Spinal cord (tissue), 10 donors: ENCODE results near the gene ODR4. TPM values are rescaled to one million over a fixed set of nuclear protein-coding genes. Genes with fewer than 3 reads are reported as not detected.
A peak's percentile ranks its signal among the peaks of the same experiment; 100 is the strongest.
"Not testable (repeated sequence)": the region's sequence is repeated elsewhere in the genome, so short reads cannot be mapped to it uniquely, and the experiment has no call there.

Source experiments
- DNase-seq, 6 donors: peaks; one replicate each; pipeline versions ENCODE4 v3.0.0 to v3.0.0-alpha.2; 2013 to 2015; ENCODE audit warnings: low spot score in 6 of 6, low read depth in 4 of 6
- H3K27ac ChIP-seq: one replicate; pipeline ENCODE4 v1.5.1; 2013; ENCODE audit warnings: low read depth, low read length, control low read depth
- H3K27me3 ChIP-seq: one replicate; pipeline ENCODE4 v1.6.1; 2013; ENCODE audit warnings: low read length; ENCODE audit not compliant: control insufficient read depth, insufficient read depth
- H3K36me3 ChIP-seq: one replicate; pipeline ENCODE4 v1.6.1; 2013; ENCODE audit warnings: low read length; ENCODE audit not compliant: control insufficient read depth, insufficient read depth
- H3K4me1 ChIP-seq: one replicate; pipeline ENCODE4 v1.6.1; 2013; ENCODE audit warnings: low read length; ENCODE audit not compliant: control insufficient read depth, insufficient read depth
- H3K4me3 ChIP-seq: one replicate; pipeline ENCODE4 v1.5.1; 2013; ENCODE audit warnings: low read depth, low read length, control low read depth
- H3K9me3 ChIP-seq: one replicate; pipeline ENCODE4 v1.6.1; 2013; ENCODE audit warnings: low read length; ENCODE audit not compliant: control insufficient read depth, insufficient read depth
- WGBS: methylation state at CpG from one replicate; pipeline ENCODE4 v1.1.5; 2013; ENCODE audit warnings: missing lambda C conversion rate; ENCODE audit not compliant: insufficient coverage; 5-methylcytosine and 5-hydroxymethylcytosine counted together
- long read RNA-seq, 4 donors: transcript quantifications; one replicate each; lab custom pipeline, GENCODE V29; 2026
- polyA plus RNA-seq, 2 donors: library from polyadenylated mRNA; unstranded; fragments of 120-200 nt; gene quantifications; one replicate each; pipeline ENCODE4 v1.2.1, GENCODE V29; 2013; ENCODE audit not compliant: insufficient read length in 2 of 2
- total RNA-seq, 2 donors: library from RNA; depleted of rRNA in 1 of 2; stranded (reverse); fragments of 120-200 nt in 1 of 2; fragments of >200 nt in 1 of 2; gene quantifications; one replicate each; pipeline versions ENCODE4 v1.2.3 to v1.2.4, GENCODE V29; 2013 to 2014
- donor health status: healthy.

The ODR4 gene
- total RNA-seq: 10 to 100 TPM; 35.7 to 55.3 TPM
- 10 to 100 TPM; 20.1 to 20.3 TPM for polyA plus RNA-seq
- long read RNA-seq, donor 1, partial matches to known transcripts: 0 of 2 reads
- long read RNA-seq, donor 1, other reads (novel, unspliced or antisense): 0 of 2 reads
- long read RNA-seq, donor 2, partial matches to known transcripts: 0 of 1 reads
- long read RNA-seq, donor 2, other reads (novel, unspliced or antisense): 0 of 1 reads
- long read RNA-seq, donor 3: 0 reads
- long read RNA-seq, donor 4, partial matches to known transcripts: 0 of 1 reads
- long read RNA-seq, donor 4, other reads (novel, unspliced or antisense): 0 of 1 reads

DNA sequence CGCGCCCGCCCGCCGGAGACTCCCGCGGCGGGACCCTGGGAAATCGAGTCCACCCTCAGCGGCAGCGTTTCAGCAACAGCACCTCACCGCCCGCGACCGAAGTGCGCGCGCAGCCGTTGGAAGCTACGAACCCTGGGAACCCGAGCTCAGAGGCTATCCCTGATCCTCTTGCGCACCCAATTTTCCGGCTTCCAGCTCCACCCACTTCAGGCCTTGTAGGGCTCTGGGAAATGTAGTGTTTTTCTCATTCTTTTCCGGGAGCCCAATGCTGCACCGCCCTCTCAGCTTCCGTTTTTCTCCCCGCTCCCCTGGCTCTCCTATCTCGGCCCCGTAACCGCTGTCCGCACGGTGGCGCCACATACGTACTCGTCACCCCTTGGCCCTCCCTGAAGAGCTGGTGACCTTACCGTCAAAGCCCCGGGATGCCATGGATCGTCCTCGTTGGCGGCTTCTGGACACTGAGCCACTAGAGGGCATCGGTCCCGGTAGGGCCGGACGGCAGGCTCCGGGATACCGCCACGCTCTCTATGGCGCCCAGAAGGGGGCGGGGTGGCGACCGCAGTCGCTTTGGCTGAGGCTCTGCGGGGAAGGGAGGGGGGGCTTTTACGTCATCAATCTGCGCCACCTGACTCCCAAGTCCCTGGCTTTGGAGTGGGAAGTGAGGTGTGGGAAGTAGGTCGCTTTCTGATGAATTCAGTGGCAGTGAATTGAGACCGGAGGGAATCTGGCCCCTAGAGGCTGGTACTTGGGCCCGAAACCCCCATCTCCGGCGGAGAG, at the start of gene ODR4, which contains the start of gene TPR:
Gene ODR4, plus strand, starts transcription at position 687 of the 777 bp plus-strand sequence. CDS start 3,948 bp downstream, outside the sequence.
Gene TPR, minus strand, starts transcription at position 102 of the 777 bp plus-strand sequence. CDS start 225 bp downstream, outside the sequence.
- H3K9me3 ChIP-seq: no peaks in the 10 kb centered on the region
- H3K4me1 ChIP-seq: peaks cover 3% of the 10 kb centered on the region
- H3K27me3 ChIP-seq: no peaks in the 10 kb centered on the region
- H3K27ac ChIP-seq: peak within 1 kb of the TSS; percentile 100
- under 1% methylated on average over 60 of the region's 60 CpGs for WGBS
- peaks cover 4% of the 10 kb centered on the region for H3K36me3 ChIP-seq
- peak; percentile 99 to 100 (median 99) for DNase-seq
- peak within 1 kb of the TSS; percentile 91 for H3K4me3 ChIP-seq

DNA sequence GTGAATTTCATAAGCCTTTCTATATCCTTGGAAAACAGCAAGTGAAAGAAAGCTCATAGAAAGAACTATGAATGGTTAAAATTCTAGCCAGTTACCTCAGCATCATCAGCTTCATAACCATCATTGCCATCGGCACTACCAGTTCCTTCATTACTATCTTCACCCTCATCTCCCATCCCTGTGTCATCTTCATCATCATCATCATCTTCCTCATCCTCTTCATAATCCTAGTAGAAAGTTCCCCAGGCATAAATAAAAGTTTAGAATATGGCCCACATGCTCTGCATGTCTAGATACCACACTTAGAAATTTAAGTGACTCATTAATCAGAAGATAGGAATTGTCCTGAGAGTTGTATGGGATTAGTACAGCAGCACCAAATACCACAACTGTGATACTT, 49.6 kb upstream of the ODR4 start:
- H3K9me3 ChIP-seq: no peaks in the 10 kb centered on the region
- 86% methylated on average over 1 of the region's 1 CpG for WGBS
- H3K36me3 ChIP-seq: peaks cover 21% of the 10 kb centered on the region
- no peak overlapping the region for H3K4me3 ChIP-seq
- H3K27ac ChIP-seq: no peak overlapping the region
- no peaks in the 10 kb centered on the region for H3K27me3 ChIP-seq
- no peaks in the 10 kb centered on the region for H3K4me1 ChIP-seq
- no peak for DNase-seq

DNA sequence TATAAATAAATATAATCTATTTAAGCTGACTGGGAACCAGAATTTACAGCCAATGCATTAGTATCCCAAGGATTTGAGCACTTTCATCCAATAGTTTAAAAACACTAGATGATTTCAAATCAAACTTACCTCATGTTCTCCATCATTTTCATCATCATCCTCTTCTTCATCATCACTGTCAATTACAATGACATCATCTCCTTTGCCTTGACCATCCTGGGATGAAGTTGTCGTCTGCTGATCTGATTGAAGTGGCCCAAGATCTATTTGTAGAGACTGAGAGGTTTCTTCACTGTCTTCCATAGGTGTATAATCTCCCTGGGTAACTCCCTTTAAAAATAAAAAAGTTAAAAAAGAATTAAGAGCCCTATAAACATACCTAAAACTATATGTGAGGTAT, 48.3 kb upstream of the ODR4 start:
- no peaks in the 10 kb centered on the region for H3K9me3 ChIP-seq
- peaks cover 20% of the 10 kb centered on the region for H3K36me3 ChIP-seq
- no peak overlapping the region for H3K4me3 ChIP-seq
- H3K27ac ChIP-seq: no peak overlapping the region
- peak in 1 of 6 donors; percentile 1 for DNase-seq
- H3K27me3 ChIP-seq: no peaks in the 10 kb centered on the region
- H3K4me1 ChIP-seq: no peaks in the 10 kb centered on the region
- no CpG with 5 or more reads among the region's 1 CpG for WGBS

DNA sequence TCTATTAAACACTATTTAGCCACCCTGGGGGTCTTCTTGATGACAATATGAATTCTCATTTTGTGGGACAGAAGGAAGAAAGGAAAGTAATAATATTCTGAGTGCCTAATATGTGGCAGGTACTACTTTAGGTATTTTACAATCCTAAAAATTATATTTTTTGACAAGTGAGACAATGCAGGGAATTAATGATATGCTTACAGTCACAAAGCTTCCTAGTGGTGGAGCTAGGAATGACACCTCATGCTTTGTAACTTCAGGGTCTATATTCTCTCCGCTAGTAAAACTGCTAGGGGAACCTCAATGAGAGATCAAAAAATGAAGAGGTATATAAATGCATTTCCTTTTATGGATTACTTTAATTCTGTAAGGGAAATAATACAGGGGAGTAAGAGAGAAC, 44.9 kb upstream of the ODR4 start:
- Histone ChIP-seq H3K27ac (no peak overlapping the region), H3K4me1 (no peaks in the 10 kb centered on the region), H3K9me3 (no peaks in the 10 kb centered on the region), H3K4me3 (no peak overlapping the region), H3K27me3 (no peaks in the 10 kb centered on the region), H3K36me3 (peaks cover 21% of the 10 kb centered on the region)
- WGBS: no CpG with 5 or more reads among the region's 1 CpG
- no peak for DNase-seq

DNA sequence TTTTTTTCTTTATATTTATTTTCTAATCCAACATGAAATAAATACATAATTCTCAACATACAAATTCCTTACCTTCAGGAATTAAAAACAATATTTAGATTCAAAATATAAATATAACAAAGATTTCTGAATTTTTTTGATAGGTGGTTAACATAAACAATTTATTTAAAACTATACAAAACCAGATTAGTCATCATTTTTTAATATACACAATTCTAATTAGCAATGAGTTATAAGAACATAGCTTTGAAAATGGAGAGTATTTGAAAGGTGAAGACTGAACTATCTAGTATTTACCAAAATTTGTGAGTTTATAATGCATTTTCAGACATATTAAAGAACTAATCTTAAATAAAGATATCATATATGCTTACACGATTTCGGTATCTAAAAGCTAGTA, 38.1 kb upstream of the ODR4 start:
- no CpG with 5 or more reads among the region's 2 CpGs for WGBS
- Histone ChIP-seq H3K27ac (no peak overlapping the region), H3K36me3 (peaks cover 27% of the 10 kb centered on the region), H3K4me3 (no peak overlapping the region), H3K4me1 (no peaks in the 10 kb centered on the region), H3K27me3 (no peaks in the 10 kb centered on the region), H3K9me3 (no peaks in the 10 kb centered on the region)
- no peak for DNase-seq

DNA sequence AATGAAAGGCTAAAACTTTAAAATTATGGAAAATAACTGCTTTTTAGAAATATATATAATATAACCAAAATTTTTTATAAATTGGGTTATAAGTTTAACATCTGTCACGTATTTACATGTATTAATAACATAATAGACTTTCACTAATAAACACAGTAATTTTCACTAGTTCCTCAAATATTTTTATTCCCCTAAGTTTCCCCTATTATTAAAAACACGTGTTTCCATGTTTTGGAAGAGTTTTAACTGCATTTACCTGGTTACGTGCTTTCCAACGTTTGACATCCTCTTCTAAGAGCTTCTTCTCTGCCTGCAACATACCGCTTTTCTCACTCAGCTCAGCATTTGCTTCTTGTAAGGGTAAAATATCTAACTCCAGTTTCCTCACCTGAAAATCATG, 34.9 kb upstream of the ODR4 start:
- 92% methylated on average over 2 of the region's 5 CpGs for WGBS
- no peak overlapping the region for H3K27ac ChIP-seq
- H3K27me3 ChIP-seq: no peaks in the 10 kb centered on the region
- H3K36me3 ChIP-seq: peaks cover 21% of the 10 kb centered on the region
- DNase-seq: no peak
- H3K4me3 ChIP-seq: no peak overlapping the region
- no peaks in the 10 kb centered on the region for H3K9me3 ChIP-seq
- no peaks in the 10 kb centered on the region for H3K4me1 ChIP-seq

DNA sequence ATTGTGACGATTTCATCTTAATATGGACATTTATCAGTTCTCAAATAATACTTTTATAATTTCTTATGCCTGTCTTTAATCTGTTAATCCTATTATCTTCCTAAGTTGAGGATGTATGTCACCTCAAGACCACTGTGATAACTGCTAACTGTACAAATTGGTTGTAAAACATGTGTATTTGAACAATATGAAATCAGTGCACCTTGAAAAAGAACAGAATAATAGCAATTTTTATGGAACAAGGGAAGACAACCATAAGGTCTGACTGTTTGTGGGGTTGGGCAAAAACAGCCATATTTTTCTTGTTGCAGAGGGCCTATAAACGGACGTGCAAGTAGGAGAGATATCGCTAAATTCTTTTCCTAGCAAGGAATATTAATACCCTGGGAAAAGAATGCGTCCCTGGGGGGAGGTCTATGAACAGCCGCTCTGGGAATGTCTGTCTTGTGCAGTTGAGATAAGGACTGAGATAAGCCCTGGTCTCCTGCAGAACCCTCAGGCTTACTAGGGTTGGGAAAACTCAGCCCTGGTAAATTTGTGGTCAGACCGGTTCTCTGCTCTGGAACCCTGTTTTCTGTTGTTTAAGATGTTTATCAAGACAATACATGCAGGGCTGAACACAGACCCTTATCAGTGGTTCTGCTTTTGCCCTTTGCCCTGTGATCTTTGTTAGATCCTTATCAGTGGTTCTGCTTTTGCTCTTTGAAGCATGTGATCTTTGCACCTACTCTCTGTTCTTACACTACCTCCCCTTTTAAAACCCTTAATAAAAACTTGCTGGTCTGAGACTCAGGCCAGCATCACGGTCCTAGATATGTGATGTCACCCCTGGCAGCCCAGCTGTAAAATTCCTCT, 27.6 kb upstream of the ODR4 start:
- H3K27me3 ChIP-seq, H3K4me1 ChIP-seq, H3K4me3 ChIP-seq, DNase-seq, H3K27ac ChIP-seq, H3K9me3 ChIP-seq, H3K36me3 ChIP-seq: not testable (repeated sequence)
- WGBS: 100% methylated on average over 2 of the region's 8 CpGs

DNA sequence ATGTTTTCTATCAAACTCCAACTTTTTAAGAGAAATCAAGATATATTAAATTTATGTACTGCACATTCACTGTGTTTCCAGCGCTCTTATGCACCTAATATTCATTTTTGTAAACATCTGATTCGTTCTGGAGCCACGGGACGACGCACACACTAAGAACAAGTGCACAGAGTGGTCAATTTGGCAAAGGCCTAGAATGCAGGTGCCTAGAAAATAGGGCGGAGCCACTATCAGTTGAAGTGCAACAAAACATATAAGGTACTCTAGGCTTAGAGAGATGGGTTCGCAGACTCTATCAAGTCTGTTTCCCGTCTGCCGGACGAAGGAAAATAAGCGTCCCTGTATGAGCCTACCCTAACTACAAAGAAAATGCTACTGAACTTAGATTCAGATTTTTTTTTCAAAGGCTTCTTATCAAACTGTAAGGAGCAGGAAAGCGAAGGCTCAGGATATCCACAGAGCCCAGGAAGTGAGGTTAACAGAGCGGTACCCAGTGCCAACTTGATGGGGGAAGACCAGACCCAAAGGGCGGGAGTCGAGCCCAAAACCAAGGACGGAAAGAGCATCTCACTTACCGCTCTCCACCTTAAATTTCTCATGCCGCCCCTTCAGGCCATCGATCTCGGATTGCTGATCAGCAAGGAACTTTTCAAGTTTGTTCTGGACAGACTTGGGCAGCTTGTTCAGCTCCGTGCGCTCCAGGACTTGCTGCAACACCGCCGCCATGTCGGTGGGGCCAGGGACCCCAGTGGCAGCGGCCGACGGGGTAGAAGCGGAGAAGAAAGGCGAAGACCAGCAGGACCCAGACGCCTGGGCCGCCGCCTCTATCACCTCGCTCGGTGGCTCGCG, 1.1 kb upstream of the ODR4 start:
- peak in 2 of 6 donors; percentile 7 to 49 for DNase-seq
- Histone ChIP-seq H3K36me3 (peaks cover 4% of the 10 kb centered on the region), H3K4me1 (peaks cover 3% of the 10 kb centered on the region), H3K27me3 (no peaks in the 10 kb centered on the region), H3K27ac (peak overlapping the region; percentile 100), H3K4me3 (peak overlapping the region; percentile 91), H3K9me3 (no peaks in the 10 kb centered on the region)
- 0% methylated on average over 26 of the region's 37 CpGs for WGBS

DNA sequence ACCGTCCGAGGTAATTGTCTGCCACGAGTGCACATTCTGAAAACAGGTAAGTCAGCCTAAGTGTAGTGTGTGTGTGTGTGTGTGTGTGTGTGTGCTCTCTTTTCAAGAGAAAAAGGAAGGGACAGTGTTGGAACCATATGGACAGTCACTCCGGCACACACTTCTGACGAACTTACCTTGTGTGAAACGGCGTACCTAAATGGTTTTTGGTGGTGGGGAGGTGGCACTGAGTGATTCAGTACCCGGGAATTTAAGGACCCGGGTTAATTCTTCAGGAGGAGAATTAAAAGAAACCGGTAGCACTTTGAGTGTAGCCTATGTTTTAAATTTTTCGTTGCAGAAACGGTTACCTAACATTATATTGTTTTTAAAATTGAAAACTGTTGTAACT, 286 bp downstream of the ODR4 start:
- peak overlapping the region; percentile 91 for H3K4me3 ChIP-seq
- no peaks in the 10 kb centered on the region for H3K9me3 ChIP-seq
- peaks cover 3% of the 10 kb centered on the region for H3K4me1 ChIP-seq
- H3K36me3 ChIP-seq: peaks cover 4% of the 10 kb centered on the region
- DNase-seq: no peak
- peak overlapping the region; percentile 100 for H3K27ac ChIP-seq
- WGBS: 0% methylated on average over 9 of the region's 12 CpGs
- H3K27me3 ChIP-seq: no peaks in the 10 kb centered on the region
